ENCODE results near the gene GAMT. TPM values are rescaled to one million over a fixed set of nuclear protein-coding genes. Genes with fewer than 3 reads are reported as not detected.

GAMT gene
- total and polyA plus RNA-seq, 2 of the 13 experiments (the other 11 are each of a cell fraction or from before 2014, with no cell fraction given) = 115 to 124 TPM

- TF ChIP-seq ZNF556 (CRISPR knock-in tag; IDR thresholded peaks at IDR 0.05; ENCODE audit: borderline replicate concordance) (peak; percentile 88; the same call in 1 of the 2 replicates), U2AF1 (optimal IDR thresholded peaks at IDR 0.05; ENCODE audit: low read depth, low read length) (peak; percentile 83), ZSCAN12 (CRISPR knock-in tag; IDR thresholded peaks at IDR 0.05) (peak; percentile 91), ZSCAN9 (CRISPR knock-in tag; IDR thresholded peaks at IDR 0.05; ENCODE audit: borderline replicate concordance) (peak; percentile 92; the same call in 1 of the 2 replicates), ZUFSP (CRISPR knock-in tag; IDR thresholded peaks at IDR 0.05; ENCODE audit: borderline replicate concordance) (no peak), ZGPAT (CRISPR knock-in tag; IDR thresholded peaks at IDR 0.05) (peak; percentile 99), ZNF225 (CRISPR knock-in tag; IDR thresholded peaks at IDR 0.05) (peak; percentile 93), AFF4 (CRISPR knock-in tag; IDR thresholded peaks at IDR 0.05) (peak; percentile 84; the same call in 1 of the 2 replicates), MLLT10 (CRISPR knock-in tag; IDR thresholded peaks at IDR 0.05) (peak; percentile 74; the same call in 1 of the 2 replicates), ZNF275 (CRISPR knock-in tag; IDR thresholded peaks at IDR 0.05; ENCODE audit: borderline replicate concordance) (peak; percentile 98), ZBTB10 (CRISPR knock-in tag; IDR thresholded peaks at IDR 0.05; ENCODE audit: borderline replicate concordance) (peak; percentile 92; the same call in 1 of the 2 replicates), SIN3B (IDR thresholded peaks at IDR 0.05; ENCODE audit: low read length) (no peak), ZNF766 (CRISPR knock-in tag; IDR thresholded peaks at IDR 0.05; ENCODE audit: borderline replicate concordance) (peak; percentile 93; the same call in 1 of the 2 replicates), MZF1 (CRISPR knock-in tag; IDR thresholded peaks at IDR 0.05; ENCODE audit: borderline replicate concordance) (0 out of 2 replicates have a peak, but pooled peaks have one; percentile 67), ZBTB3 (CRISPR knock-in tag; IDR thresholded peaks at IDR 0.05; ENCODE audit: borderline replicate concordance, low read depth) (peak; percentile 84; the same call in 1 of the 2 replicates), ZNF3 (CRISPR knock-in tag; IDR thresholded peaks at IDR 0.05) (no peak)
Measured at GRCh38 chr19:1438035-1438932, 36.9 kb upstream of the GAMT start, which contains the start of gene RPS15 (continued).

All from HepG2 (cell line).